ENCODE data around the gene RAPGEF1. TPM values are rescaled to one million over a fixed set of nuclear protein-coding genes. Genes with fewer than 3 reads are reported as not detected.
"Not testable (repeated sequence)": the region's sequence is repeated elsewhere in the genome, so short reads cannot be mapped to it uniquely, and the experiment has no call there.

Gene RAPGEF1
- total and polyA plus RNA-seq, 7 experiments from 2014 or later = 1.2 to 181 (median 84.8) TPM

DNA sequence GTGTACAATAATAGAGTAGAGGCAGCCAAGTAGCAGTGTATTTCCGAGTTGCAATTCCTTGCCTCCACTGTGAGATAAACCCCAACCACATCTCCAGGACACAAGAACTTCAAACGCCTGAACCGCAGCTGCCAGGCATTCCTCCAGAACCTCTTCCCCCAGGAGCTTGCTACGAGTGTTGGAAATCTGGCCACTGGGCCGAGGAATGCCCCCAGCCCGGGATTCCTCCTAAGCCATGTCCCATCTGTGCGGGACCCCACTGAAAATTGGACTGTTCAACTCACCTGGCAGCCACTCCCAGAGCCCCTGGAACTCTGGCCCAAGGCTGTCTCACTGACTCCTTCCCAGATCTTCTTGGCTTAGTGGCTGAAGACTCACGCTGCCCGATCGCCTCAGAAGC, 190.7 kb downstream of the RAPGEF1 start:
- peak overlapping the region in 2 of 10 donors; percentile 9 to 27 for H3K4me3 Mint-ChIP-seq
- H3K4me3 ChIP-seq (ENCODE audit: low read length); POLR2A ChIA-PET; CTCF ChIA-PET; ATAC-seq; H3K27ac ChIP-seq (ENCODE audit: low read depth, low read length); H3K36me3 ChIP-seq (ENCODE audit: control insufficient read depth in 2 of 3, insufficient read depth in 3 of 3, low read length in 3 of 3); H3K27me3 ChIP-seq (ENCODE audit: control insufficient read depth in 2 of 2, insufficient read depth in 2 of 2, low read length in 2 of 2); intact Hi-C loops (cut with micrococcal nuclease); DNase-seq; H3K9me3 ChIP-seq (ENCODE audit: control insufficient read depth in 2 of 3, low read length in 3 of 3): not testable (repeated sequence)
- peaks cover 0 to 16% of the 10 kb centered on the region in 2 donors for H3K4me1 ChIP-seq (ENCODE audit: control insufficient read depth in 2 of 2, insufficient read depth in 2 of 2, low read length in 2 of 2)
- H3K4me1 Mint-ChIP-seq = peaks cover 5 to 23% (median 16%) of the 10 kb centered on the region in 7 donors
- H3K9me3 Mint-ChIP-seq = peaks cover 0 to 31% (median 10%) of the 10 kb centered on the region in 11 donors
- H3K27ac Mint-ChIP-seq = peak overlapping the region in 1 of 9 donors; percentile 15
- H3K36me3 Mint-ChIP-seq = peaks cover 3 to 22% (median 10%) of the 10 kb centered on the region in 5 donors
- peaks cover 48 to 83% (median 58%) of the 10 kb centered on the region in 5 donors for H3K27me3 Mint-ChIP-seq

DNA sequence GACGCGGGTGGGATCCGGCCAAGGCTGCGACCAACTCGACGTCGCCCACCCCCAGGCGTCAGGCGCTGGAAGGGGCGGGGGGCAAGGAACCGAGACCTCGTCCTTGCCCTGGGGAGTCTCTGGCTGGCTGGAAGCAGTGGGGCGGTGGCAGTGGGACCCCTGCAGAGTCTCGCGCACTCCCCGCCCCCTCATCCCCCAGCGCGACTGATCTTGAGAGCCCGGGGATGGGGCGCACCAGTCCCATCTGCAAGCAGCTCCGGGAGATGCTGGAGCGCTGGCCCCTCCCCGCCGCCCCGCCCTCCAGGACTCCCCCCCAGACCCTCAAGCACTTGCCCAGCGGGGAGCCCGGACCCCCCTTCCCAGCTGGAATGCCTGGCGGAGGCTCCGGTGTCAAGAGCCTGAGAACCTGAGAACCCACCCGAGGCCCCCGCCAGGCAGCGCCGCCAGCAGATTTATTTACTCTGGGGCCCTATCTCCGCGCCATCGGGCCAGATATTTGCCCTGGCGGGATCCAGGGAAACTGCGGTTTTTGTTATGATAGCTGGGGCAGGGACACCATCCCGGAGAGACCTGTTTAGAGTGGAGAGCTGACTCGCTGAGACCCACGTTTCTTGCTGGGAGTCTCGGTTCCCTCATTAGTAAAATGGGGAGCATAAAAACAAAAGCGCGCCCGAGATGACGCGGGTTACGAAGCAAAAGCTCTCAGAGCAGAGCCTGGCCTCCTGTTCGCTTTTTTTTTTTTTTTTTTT, 193.4 kb downstream of the RAPGEF1 start:
- peaks cover 36 to 75% (median 47%) of the 10 kb centered on the region in 5 donors for H3K27me3 Mint-ChIP-seq
- ChIA-PET CTCF (interaction anchor here (0.9 kb wide), 1 partner anchor 13 kb away, joined by 3 read pairs; no protein-coding TSS in a partner anchor), POLR2A (interaction anchor here (0.6 kb wide), 1 partner anchor 143 kb away, joined by 6 read pairs; no protein-coding TSS in a partner anchor)
- H3K9me3 ChIP-seq (ENCODE audit: control insufficient read depth in 2 of 3, low read length in 3 of 3) = peaks cover 0 to 24% (median 3%) of the 10 kb centered on the region in 3 experiments
- H3K9me3 Mint-ChIP-seq = peaks cover 0 to 52% (median 23%) of the 10 kb centered on the region in 11 donors
- peaks cover 5 to 26% (median 16%) of the 10 kb centered on the region in 7 donors for H3K4me1 Mint-ChIP-seq
- intact Hi-C loops (cut with micrococcal nuclease) = loop anchor here in 1 of 2 donors (2.0 kb wide), 1 partner anchor 32 kb away; no protein-coding TSS in a partner anchor
- H3K4me3 Mint-ChIP-seq = peak overlapping the region; percentile 69 to 86 (median 82)
- H3K36me3 Mint-ChIP-seq = peaks cover 4 to 22% (median 10%) of the 10 kb centered on the region in 5 donors
- DNase-seq = peak in 1 of 9 donors; percentile 17
- no peak for ATAC-seq
- no peaks in the 10 kb centered on the region for H3K36me3 ChIP-seq (ENCODE audit: control insufficient read depth in 2 of 3, insufficient read depth in 3 of 3, low read length in 3 of 3)
- H3K27me3 ChIP-seq (ENCODE audit: control insufficient read depth in 2 of 2, insufficient read depth in 2 of 2, low read length in 2 of 2) = peaks cover 0 to 4% of the 10 kb centered on the region in 2 donors
- H3K4me3 ChIP-seq (ENCODE audit: low read length) = peak overlapping the region; percentile 47
- peaks cover 0 to 16% of the 10 kb centered on the region in 2 donors for H3K4me1 ChIP-seq (ENCODE audit: control insufficient read depth in 2 of 2, insufficient read depth in 2 of 2, low read length in 2 of 2)
- no peak overlapping the region for H3K27ac ChIP-seq (ENCODE audit: low read depth, low read length)
- peak overlapping the region in 1 of 9 donors; percentile 29 for H3K27ac Mint-ChIP-seq

DNA sequence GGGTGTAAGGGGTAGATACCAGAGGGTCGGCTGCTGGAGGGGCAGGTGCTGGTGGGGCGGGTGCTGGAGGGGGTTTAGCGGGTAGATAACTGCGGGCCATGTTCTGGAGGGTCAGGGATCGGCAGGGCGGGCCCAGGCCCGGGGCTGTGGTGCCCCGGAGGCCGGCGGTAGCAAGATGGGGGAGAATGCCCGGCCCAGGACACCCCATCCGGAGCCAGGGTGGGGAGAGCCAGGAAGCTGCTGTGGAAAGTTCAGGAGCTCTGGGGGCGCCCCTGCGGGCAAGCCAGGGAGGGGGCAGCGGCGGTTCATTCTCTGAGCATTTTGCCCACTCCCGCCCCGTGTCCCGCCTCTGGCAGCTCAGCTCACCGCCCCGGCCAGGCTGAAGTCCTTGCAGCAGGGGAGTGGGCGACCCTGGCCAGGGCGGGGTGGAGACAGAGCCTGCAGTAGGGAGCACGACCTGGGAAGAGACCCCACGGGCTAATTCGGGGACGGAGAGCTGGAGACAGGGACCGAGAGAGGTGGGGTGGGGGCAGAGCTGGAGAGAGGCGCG, 194.0 kb downstream of the RAPGEF1 start:
- Mint-ChIP-seq H3K27ac (peak overlapping the region in 1 of 9 donors; percentile 77), H3K9me3 (peaks cover 0 to 52% (median 23%) of the 10 kb centered on the region in 11 donors), H3K27me3 (peaks cover 36 to 72% (median 42%) of the 10 kb centered on the region in 5 donors), H3K36me3 (peaks cover 4 to 22% (median 10%) of the 10 kb centered on the region in 5 donors), H3K4me3 (peak overlapping the region in 9 of 10 donors; percentile 12 to 86 (median 72)), H3K4me1 (peaks cover 5 to 26% (median 17%) of the 10 kb centered on the region in 7 donors)
- ATAC-seq (no peak), DNase-seq (no peak)
- Histone ChIP-seq H3K4me3 (ENCODE audit: low read length) (no peak overlapping the region), H3K27ac (ENCODE audit: low read depth, low read length) (no peak overlapping the region), H3K27me3 (ENCODE audit: control insufficient read depth in 2 of 2, insufficient read depth in 2 of 2, low read length in 2 of 2) (peaks cover 0 to 4% of the 10 kb centered on the region in 2 donors), H3K36me3 (ENCODE audit: control insufficient read depth in 2 of 3, insufficient read depth in 3 of 3, low read length in 3 of 3) (no peaks in the 10 kb centered on the region), H3K9me3 (ENCODE audit: control insufficient read depth in 2 of 3, low read length in 3 of 3) (peaks cover 0 to 24% (median 3%) of the 10 kb centered on the region in 3 experiments), H3K4me1 (ENCODE audit: control insufficient read depth in 2 of 2, insufficient read depth in 2 of 2, low read length in 2 of 2) (peaks cover 0 to 16% of the 10 kb centered on the region in 2 donors)
- POLR2A ChIA-PET = no interaction called here
- CTCF ChIA-PET = interaction anchor here (0.7 kb wide), 1 partner anchor 13 kb away, joined by 4 read pairs; no protein-coding TSS in a partner anchor
- intact Hi-C loops (cut with micrococcal nuclease) = loop anchor here in 1 of 2 donors (2.0 kb wide), 1 partner anchor 33 kb away; no protein-coding TSS in a partner anchor

DNA sequence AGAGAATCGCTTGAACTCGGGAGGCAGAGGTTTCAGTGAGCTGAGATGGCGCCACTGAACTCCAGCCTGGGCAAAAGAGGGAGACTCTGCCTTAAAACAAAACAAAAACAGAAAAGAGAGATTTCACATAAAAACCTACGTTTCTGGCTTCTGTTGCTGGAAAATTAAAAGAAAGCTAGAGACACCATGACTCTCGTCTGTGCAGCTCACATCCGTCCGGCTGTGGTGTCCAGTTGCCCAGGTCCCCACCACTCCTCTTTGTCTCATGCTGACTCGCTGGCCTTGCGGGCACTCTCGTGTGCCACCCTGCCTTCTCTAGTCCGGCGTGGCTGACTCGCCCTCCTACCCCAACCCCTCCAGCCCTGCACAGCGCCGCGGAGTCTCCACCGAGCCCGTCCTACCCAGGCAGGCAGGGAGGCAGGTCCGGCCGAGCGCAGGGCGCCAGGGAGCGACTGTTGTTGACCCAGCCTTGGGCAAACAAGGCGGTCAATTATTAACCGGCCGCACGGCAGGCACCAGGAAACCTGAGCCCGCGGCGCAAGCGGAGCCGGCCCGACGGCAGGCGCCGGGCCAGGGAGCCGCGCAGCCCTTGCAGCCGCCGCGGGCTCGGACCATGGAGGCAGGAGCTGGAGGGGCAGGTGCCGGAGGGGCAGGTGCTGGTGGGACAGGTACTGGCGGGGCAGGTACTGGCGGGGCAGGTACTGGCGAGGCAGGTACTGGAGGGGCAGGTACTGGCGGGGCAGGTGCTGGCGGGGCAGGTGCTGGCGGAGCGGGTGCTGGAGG, 194.7 kb downstream of the RAPGEF1 start, which contains the start of gene PRRT1B:
PRRT1B (plus strand) TSS at position 521 of the 783 bp plus-strand sequence; CDS start at position 614, 93 bp downstream.
- peak within 1 kb of the TSS in 1 of 9 donors; percentile 77 for H3K27ac Mint-ChIP-seq
- ChIA-PET CTCF (interaction anchor here (0.7 kb wide), 1 partner anchor 14 kb away, joined by 4 read pairs; no protein-coding TSS in a partner anchor), POLR2A (no interaction called here)
- no peak within 1 kb of the TSS for H3K27ac ChIP-seq (ENCODE audit: low read depth, low read length)
- peaks cover 0 to 52% (median 23%) of the 10 kb centered on the region in 11 donors for H3K9me3 Mint-ChIP-seq
- intact Hi-C loops (cut with micrococcal nuclease) = no loop called here
- peaks cover 6 to 21% of the 10 kb centered on the region in 2 donors for H3K4me1 ChIP-seq (ENCODE audit: control insufficient read depth in 2 of 2, insufficient read depth in 2 of 2, low read length in 2 of 2)
- peaks cover 9 to 31% (median 23%) of the 10 kb centered on the region in 7 donors for H3K4me1 Mint-ChIP-seq
- DNase-seq (no peak), ATAC-seq (no peak)
- peak within 1 kb of the TSS; percentile 21 to 86 (median 62) for H3K4me3 Mint-ChIP-seq
- H3K4me3 ChIP-seq (ENCODE audit: low read length) = no peak within 1 kb of the TSS
- peaks cover 0 to 4% of the 10 kb centered on the region in 2 donors for H3K27me3 ChIP-seq (ENCODE audit: control insufficient read depth in 2 of 2, insufficient read depth in 2 of 2, low read length in 2 of 2)
- H3K9me3 ChIP-seq (ENCODE audit: control insufficient read depth in 2 of 3, low read length in 3 of 3) = peaks cover 0 to 24% (median 3%) of the 10 kb centered on the region in 3 experiments
- peaks cover 32 to 67% (median 37%) of the 10 kb centered on the region in 5 donors for H3K27me3 Mint-ChIP-seq
- H3K36me3 Mint-ChIP-seq = peaks cover 4 to 22% (median 10%) of the 10 kb centered on the region in 5 donors
- H3K36me3 ChIP-seq (ENCODE audit: control insufficient read depth in 2 of 3, insufficient read depth in 3 of 3, low read length in 3 of 3) = no peaks in the 10 kb centered on the region

DNA sequence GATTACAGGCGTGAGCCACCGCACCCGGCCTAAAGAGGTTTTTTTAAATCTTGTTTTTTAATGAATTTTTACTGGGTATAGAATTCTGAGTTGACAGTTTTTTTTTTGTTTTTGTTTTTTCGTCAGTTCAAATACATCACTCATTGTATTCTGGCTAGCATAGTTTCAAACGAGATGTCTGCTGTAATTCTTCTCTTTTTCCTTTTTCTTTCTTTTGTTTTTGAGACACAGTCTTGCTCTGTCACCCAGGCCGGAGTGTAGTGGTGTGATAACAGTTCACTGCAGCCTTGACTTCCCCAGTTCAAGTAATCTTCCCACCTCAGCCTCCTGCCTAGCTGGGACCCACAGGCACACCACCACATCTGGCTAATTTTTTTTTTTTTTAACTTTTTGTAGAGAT, 196.7 kb downstream of the RAPGEF1 start:
- no peak overlapping the region for H3K4me3 Mint-ChIP-seq

More for the DNA sequence above, 196.7 kb downstream of the RAPGEF1 start:
- ATAC-seq = no peak
- intact Hi-C loops (cut with micrococcal nuclease) = no loop called here
- Histone ChIP-seq H3K4me3 (ENCODE audit: low read length) (no peak overlapping the region), H3K36me3 (ENCODE audit: control insufficient read depth in 2 of 3, insufficient read depth in 3 of 3, low read length in 3 of 3) (no peaks in the 10 kb centered on the region), H3K9me3 (ENCODE audit: control insufficient read depth in 2 of 3, low read length in 3 of 3) (peaks cover 0 to 24% (median 3%) of the 10 kb centered on the region in 3 experiments), H3K27ac (ENCODE audit: low read depth, low read length) (no peak overlapping the region), H3K4me1 (ENCODE audit: control insufficient read depth in 2 of 2, insufficient read depth in 2 of 2, low read length in 2 of 2) (peaks cover 21 to 32% of the 10 kb centered on the region in 2 donors), H3K27me3 (ENCODE audit: control insufficient read depth in 2 of 2, insufficient read depth in 2 of 2, low read length in 2 of 2) (peaks cover 0 to 4% of the 10 kb centered on the region in 2 donors)
- ChIA-PET CTCF (no interaction called here), POLR2A (interaction anchor here (0.6 to 0.7 kb wide), 3 partner anchors 19 to 170 kb away, joined by 3 to 5 read pairs (median 4); no protein-coding TSS in a partner anchor)
- peaks cover 0 to 36% (median 22%) of the 10 kb centered on the region in 11 donors for H3K9me3 Mint-ChIP-seq
- peaks cover under 1 to 22% (median 4%) of the 10 kb centered on the region in 5 donors for H3K36me3 Mint-ChIP-seq
- H3K27ac Mint-ChIP-seq = no peak overlapping the region
- H3K4me1 Mint-ChIP-seq = peaks cover 12 to 44% (median 28%) of the 10 kb centered on the region in 7 donors
- DNase-seq = no peak
- H3K27me3 Mint-ChIP-seq = peaks cover 12 to 47% (median 17%) of the 10 kb centered on the region in 5 donors

Measured in naive thymus-derived CD4-positive, alpha-beta T cell (primary cell).